OCI-LY7 (cell line): ENCODE measurements around the gene PSPC1. TPM values are rescaled to one million over a fixed set of nuclear protein-coding genes. Genes with fewer than 3 reads are reported as not detected.

Experiments used
- BruUV-seq: library from RNA; stranded (reverse); fragments of 400-500 nt; replicated peaks from 2 replicates; lab custom pipeline; 2021; lab: Mats Ljungman, UMichigan
- CTCF ChIA-PET: fragments of 300-600 bp; sonication (Branson Sonifier 250); formaldehyde crosslinking; loops from one replicate; lab custom pipeline; 2022; ENCODE audit warnings: antibody characterized with exemption; ENCODE audit not compliant: unreplicated experiment; lab: Charles Lee
- POLR2A ChIA-PET: fragments of 300-600 bp; sonication (Branson Sonifier 250); formaldehyde crosslinking; loops from one replicate; lab custom pipeline; 2022; ENCODE audit warnings: antibody characterized with exemption; lab: Charles Lee
- DNase-seq: peaks from one replicate; pipeline ENCODE4 v3.0.0-alpha.2; 2015; ENCODE audit warnings: low spot score
- H2AFZ ChIP-seq: fragments of 200-600 bp; sonication (generic), shearing (Covaris generic); 2 replicates; pipeline ENCODE4 v1.6.1; 2014; ENCODE audit warnings: mild to moderate bottlenecking, antibody characterized with exemption, low read length, moderate library complexity
- H3K27ac ChIP-seq: fragments of 200-600 bp; sonication (generic); 2 replicates; pipeline ENCODE4 v1.5.1; 2014; ENCODE audit warnings: mixed run types, low read depth, mild to moderate bottlenecking, moderate library complexity, low read length, inconsistent platforms; ENCODE audit not compliant: poor library complexity, severe bottlenecking
- H3K36me3 ChIP-seq: fragments of 200-600 bp; sonication (generic); 2 replicates; pipeline ENCODE4 v1.6.1; 2014; ENCODE audit warnings: mild to moderate bottlenecking, antibody characterized with exemption, low read length, moderate library complexity, mixed read lengths; ENCODE audit not compliant: insufficient read depth
- H3K4me1 ChIP-seq: fragments of 200-600 bp; sonication (generic); 2 replicates; pipeline ENCODE4 v1.5.1; 2014; ENCODE audit warnings: mild to moderate bottlenecking, low read length; ENCODE audit not compliant: insufficient read depth, poor library complexity, severe bottlenecking
- H3K4me2 ChIP-seq: fragments of 200-600 bp; sonication (generic); 2 replicates; pipeline ENCODE4 v1.6.1; 2014; ENCODE audit warnings: mild to moderate bottlenecking, low read length
- H3K4me3 ChIP-seq: fragments of 200-600 bp; sonication (generic); 2 replicates; pipeline ENCODE4 v1.5.1; 2014; ENCODE audit warnings: mild to moderate bottlenecking, low read depth, low read length; ENCODE audit not compliant: poor library complexity, severe bottlenecking
- H3K79me2 ChIP-seq: fragments of 200-600 bp; sonication (generic); 2 replicates; pipeline ENCODE4 v1.6.1; 2016; ENCODE audit warnings: low read depth, mild to moderate bottlenecking, low read length, moderate library complexity, mixed read lengths; ENCODE audit not compliant: insufficient read depth
- H3K9me2 ChIP-seq: fragments of 200-600 bp; sonication (generic); 2 replicates; pipeline ENCODE4 v1.6.1; 2016; ENCODE audit warnings: mild to moderate bottlenecking, low read length, mixed read lengths; ENCODE audit not compliant: insufficient read depth
- H3K9me3 ChIP-seq: fragments of 200-600 bp; sonication (generic); 2 replicates; pipeline ENCODE4 v1.6.1; 2014; ENCODE audit warnings: mild to moderate bottlenecking, mixed run types, low read length, mixed read lengths
- H4K20me1 ChIP-seq: fragments of 200-600 bp; sonication (generic); 2 replicates; pipeline ENCODE4 v1.6.1; 2014; ENCODE audit warnings: mild to moderate bottlenecking, antibody characterized with exemption, low read length, moderate library complexity, mixed read lengths; ENCODE audit not compliant: insufficient read depth
- CTCF ChIP-seq: fragments of 200-600 bp; sonication (generic); conservative IDR thresholded peaks from 2 replicates; pipeline ENCODE4 v1.5.1; 2014; ENCODE audit warnings: mild to moderate bottlenecking, antibody characterized with exemption, low read length, moderate library complexity, mixed read lengths
- EZH2phosphoT487 ChIP-seq: fragments of 200-600 bp; sonication (generic); IDR thresholded peaks from 2 replicates; pipeline ENCODE4 v1.6.1; 2018; ENCODE audit warnings: low read depth, borderline replicate concordance, mild to moderate bottlenecking, mixed run types, antibody characterized with exemption, low read length, moderate library complexity, mixed read lengths
- intact Hi-C: fragments of 100-400 bp; cut with micrococcal nuclease; formaldehyde crosslinking; loops from one replicate; pipeline ENCODE4 v1.10.0; 2022; ENCODE audit not compliant: unreplicated experiment
- total RNA-seq, 2 experiments: library from RNA; depleted of rRNA in 1 of 2; stranded (reverse); fragments of >200 nt in 1 of 2; shearing (Covaris generic) in 1 of 2; gene quantifications; 2 replicates each; pipeline ENCODE4 v1.2.3, GENCODE V29; 2014 to 2022

Gene PSPC1
- total RNA-seq, 2 experiments from 2014 or later: 91.5 to 115 TPM

- POLR2A ChIA-PET: interaction anchor here (1.2 kb wide), 1 partner anchor 44 kb away, joined by 4 read pairs; no protein-coding TSS in a partner anchor
- DNase-seq: no peak
- Histone ChIP-seq H2AFZ (no peak overlapping the region), H3K4me1 (no peaks in the 10 kb centered on the region), H3K4me3 (no peak overlapping the region), H3K27ac (no peak overlapping the region), H3K4me2 (no peak overlapping the region), H3K9me2 (no peaks in the 10 kb centered on the region), H3K79me2 (no peaks in the 10 kb centered on the region), H3K36me3 (peaks cover 7% of the 10 kb centered on the region; the same call in 1 of the 2 replicates), H4K20me1 (no peaks in the 10 kb centered on the region), H3K9me3 (no peaks in the 10 kb centered on the region)
- TF ChIP-seq EZH2phosphoT487: no peak
- TF ChIP-seq CTCF: no peak
- CTCF ChIA-PET: no interaction called here
- no TSS peak for BruUV-seq
- intact Hi-C loops: no loop called here
Observed at GRCh38 chr13:19810996-19811881, 28.5 kb upstream of the PSPC1 start.

GRCh38 chr13:19810151-19810550, 27.4 kb upstream of the PSPC1 start:
- no peaks in the 10 kb centered on the region for H3K9me2 ChIP-seq
- H3K27ac ChIP-seq: no peak overlapping the region
- H3K4me2 ChIP-seq: no peak overlapping the region
- TF ChIP-seq CTCF (no peak), EZH2phosphoT487 (no peak)
- CTCF ChIA-PET: no interaction called here
- BruUV-seq: no TSS peak
- no peak overlapping the region for H3K4me3 ChIP-seq
- no peak for DNase-seq
- no peaks in the 10 kb centered on the region for H3K79me2 ChIP-seq
- no peak overlapping the region for H2AFZ ChIP-seq
- intact Hi-C loops: no loop called here
- no peaks in the 10 kb centered on the region for H4K20me1 ChIP-seq
- H3K9me3 ChIP-seq: no peaks in the 10 kb centered on the region
- POLR2A ChIA-PET: interaction anchor here (0.5 kb wide), 1 partner anchor 50 kb away, joined by 4 read pairs; no protein-coding TSS in a partner anchor
- H3K4me1 ChIP-seq: no peaks in the 10 kb centered on the region
- H3K36me3 ChIP-seq: peaks cover 7% of the 10 kb centered on the region; the same call in 1 of the 2 replicates

GRCh38 chr13:19805765-19806164, 23.0 kb upstream of the PSPC1 start:
- no peak for DNase-seq
- intact Hi-C loops: no loop called here
- H3K4me2 ChIP-seq: no peak overlapping the region
- H3K9me3 ChIP-seq: no peaks in the 10 kb centered on the region
- H3K36me3 ChIP-seq: 0 out of 2 replicates have a peak, but pooled peaks cover 3% of the 10 kb centered on the region
- CTCF ChIA-PET: no interaction called here
- no peak overlapping the region for H3K4me3 ChIP-seq
- no peak overlapping the region for H3K27ac ChIP-seq
- H3K9me2 ChIP-seq: no peaks in the 10 kb centered on the region
- H2AFZ ChIP-seq: no peak overlapping the region
- no peaks in the 10 kb centered on the region for H4K20me1 ChIP-seq
- H3K79me2 ChIP-seq: no peaks in the 10 kb centered on the region
- H3K4me1 ChIP-seq: no peaks in the 10 kb centered on the region
- BruUV-seq: no TSS peak
- POLR2A ChIA-PET: no interaction called here
- TF ChIP-seq CTCF (no peak), EZH2phosphoT487 (no peak)
